ENCODE measurements around the gene IDH1. TPM values are rescaled to one million over a fixed set of nuclear protein-coding genes. Genes with fewer than 3 reads are reported as not detected.

Gene IDH1
- total RNA-seq, 1 experiment from 2014 or later = 91.2 TPM

GRCh38 chr2:208228476-208228875 lies 26.4 kb downstream of the IDH1 start:
- Histone ChIP-seq H3K79me2 (ENCODE audit: insufficient read depth, low read length) (no peaks in the 10 kb centered on the region), H3K4me2 (ENCODE audit: low read length) (no peak overlapping the region), H3K9me2 (ENCODE audit: insufficient read depth) (no peaks in the 10 kb centered on the region), H3K36me3 (ENCODE audit: control insufficient read depth in 1 of 2, insufficient read depth in 2 of 2, low read length in 2 of 2) (no peaks in the 10 kb centered on the region), H4K20me1 (ENCODE audit: insufficient read depth) (no peaks in the 10 kb centered on the region), H3K9me3 (ENCODE audit: control insufficient read depth in 1 of 2, insufficient read depth in 1 of 2, low read depth in 1 of 2, low read length in 2 of 2) (peaks cover 0 to 6% of the 10 kb centered on the region in 2 experiments; a peak in 1 of 4 replicates), H2AFZ (ENCODE audit: low read depth, low read length, poor library complexity, severe bottlenecking) (no peak overlapping the region), H3K27me3 (ENCODE audit: insufficient read depth, low read length) (no peaks in the 10 kb centered on the region), H3K9ac (ENCODE audit: low read length) (no peak overlapping the region), H3K4me1 (ENCODE audit: control insufficient read depth in 1 of 2, insufficient read depth in 2 of 2, low read length in 2 of 2) (peaks cover 0 to 6% of the 10 kb centered on the region in 2 experiments; a peak in 2 of 4 replicates), H3K4me3 (replicated peaks in 1 of 2; ENCODE audit: low read depth in 1 of 2, low read length in 2 of 2) (no peak overlapping the region), H3K27ac (ENCODE audit: low read depth, low read length) (no peak overlapping the region)
- POLR2A ChIA-PET = no interaction called here
- intact Hi-C loops (cut with micrococcal nuclease) = no loop called here
- CTCF ChIA-PET = no interaction called here
- BruUV-seq (replicated peaks) = no TSS peak
- DNase-seq (ENCODE audit: low read depth, low spot score) (no peak), ATAC-seq (no peak)
- no peak for TF ChIP-seq EZH2 (IDR thresholded peaks at IDR 0.05)
- no peak for TF ChIP-seq SIN3A (IDR thresholded peaks at IDR 0.05; ENCODE audit: low read depth)
- TF ChIP-seq ATF3 (IDR thresholded peaks at IDR 0.05) = no peak
- TF ChIP-seq EGR1 (IDR thresholded peaks at IDR 0.05; ENCODE audit: low read depth) = no peak
- TF ChIP-seq ZFX (IDR thresholded peaks at IDR 0.05) = no peak
- no peak for TF ChIP-seq POLR2AphosphoS5 (IDR thresholded peaks at IDR 0.05; ENCODE audit: low read depth, low read length)
- no peak for TF ChIP-seq CEBPB (IDR thresholded peaks at IDR 0.05; ENCODE audit: low read depth)
- TF ChIP-seq ZBTB33 (IDR thresholded peaks at IDR 0.05; ENCODE audit: extremely low read depth, insufficient replicate concordance, low read length) = no peak
- no peak for TF ChIP-seq SP1 (IDR thresholded peaks at IDR 0.05; ENCODE audit: low read depth)
- no peak for TF ChIP-seq TCF7L2 (IDR thresholded peaks at IDR 0.05; ENCODE audit: borderline replicate concordance, extremely low read depth, insufficient read depth, insufficient read length)
- no peak for TF ChIP-seq JUND (IDR thresholded peaks at IDR 0.05)
- TF ChIP-seq MAX (IDR thresholded peaks at IDR 0.05) = no peak
- RAD21 ChIA-PET (ENCODE audit: low non-redundant PET in 1 of 2, low total read pairs in 2 of 2, uncharacterized antibody in 2 of 2, unreplicated experiment in 2 of 2) = no interaction called here
